NCI-H2171 (cell line): ENCODE results near the gene INPP4A.

ENCODE experiments used
- DNase-seq: peaks from one replicate; lab custom pipeline; 2025; lab: John Stamatoyannopoulos, UW

Gene INPP4A

DNA sequence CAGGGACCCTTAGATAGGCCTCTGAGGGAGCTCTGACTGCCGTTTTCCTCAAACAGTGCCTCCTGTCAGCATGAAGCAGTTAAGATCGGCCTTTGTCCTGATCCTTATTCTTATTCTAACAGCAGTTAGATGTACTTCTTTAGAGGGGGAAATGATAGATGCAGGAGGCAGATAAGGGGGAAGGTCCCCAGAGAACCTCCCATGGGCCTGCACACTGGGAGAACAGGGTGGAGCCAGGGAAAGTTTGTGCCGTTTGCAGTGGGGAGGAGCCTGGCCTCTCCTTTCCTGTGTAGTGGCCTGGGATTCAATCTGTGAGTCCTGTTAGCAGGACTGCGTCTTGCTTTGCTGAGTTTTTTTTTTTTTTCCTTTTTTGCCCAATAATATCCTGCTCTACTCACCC lies 7.9 kb upstream of the INPP4A start:
- DNase-seq: no peak

DNA sequence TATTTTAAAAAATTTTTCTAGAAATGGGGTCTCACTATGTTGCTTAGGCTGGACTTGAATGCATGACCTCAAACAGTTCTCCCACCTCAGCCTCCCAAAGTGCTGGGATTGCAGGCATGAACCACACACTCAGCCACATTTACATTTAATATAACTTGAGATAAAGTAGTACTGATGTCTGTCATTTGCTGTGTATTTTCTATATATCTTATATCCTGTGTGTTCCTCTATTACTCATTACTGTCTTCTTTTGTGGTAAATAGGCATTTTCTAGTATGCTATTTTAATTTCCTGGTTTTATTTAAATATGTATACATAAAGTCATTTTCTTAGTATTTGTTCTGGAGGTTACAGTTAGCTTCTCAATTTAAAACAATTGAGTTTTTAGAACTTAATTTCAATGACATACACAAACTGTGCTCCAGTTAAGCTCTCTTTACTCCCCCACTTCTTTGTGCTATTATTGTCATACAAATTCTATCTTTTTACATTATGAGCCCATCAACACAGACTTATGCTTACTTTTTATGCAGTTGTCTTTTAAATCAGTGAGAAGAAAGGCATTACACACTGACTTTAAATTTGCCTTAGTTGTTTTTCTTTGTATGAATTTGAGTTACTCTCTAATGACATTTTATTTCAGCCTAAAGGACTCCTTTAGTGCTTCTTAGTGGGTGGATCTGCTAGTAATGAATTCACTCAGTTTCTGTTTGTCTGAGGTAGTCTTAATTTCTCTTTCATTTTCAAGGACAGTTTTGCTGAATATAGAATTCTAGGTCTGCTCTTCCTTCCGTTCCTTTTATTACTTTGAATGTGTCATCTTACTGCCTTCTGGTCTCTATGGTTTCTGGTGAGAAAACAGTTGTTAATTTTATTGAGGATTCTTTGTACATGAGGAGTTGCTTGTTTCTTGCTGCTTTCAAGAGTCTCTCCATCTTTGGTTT lies 6.2 kb upstream of the INPP4A start:
- DNase-seq: no peak

DNA sequence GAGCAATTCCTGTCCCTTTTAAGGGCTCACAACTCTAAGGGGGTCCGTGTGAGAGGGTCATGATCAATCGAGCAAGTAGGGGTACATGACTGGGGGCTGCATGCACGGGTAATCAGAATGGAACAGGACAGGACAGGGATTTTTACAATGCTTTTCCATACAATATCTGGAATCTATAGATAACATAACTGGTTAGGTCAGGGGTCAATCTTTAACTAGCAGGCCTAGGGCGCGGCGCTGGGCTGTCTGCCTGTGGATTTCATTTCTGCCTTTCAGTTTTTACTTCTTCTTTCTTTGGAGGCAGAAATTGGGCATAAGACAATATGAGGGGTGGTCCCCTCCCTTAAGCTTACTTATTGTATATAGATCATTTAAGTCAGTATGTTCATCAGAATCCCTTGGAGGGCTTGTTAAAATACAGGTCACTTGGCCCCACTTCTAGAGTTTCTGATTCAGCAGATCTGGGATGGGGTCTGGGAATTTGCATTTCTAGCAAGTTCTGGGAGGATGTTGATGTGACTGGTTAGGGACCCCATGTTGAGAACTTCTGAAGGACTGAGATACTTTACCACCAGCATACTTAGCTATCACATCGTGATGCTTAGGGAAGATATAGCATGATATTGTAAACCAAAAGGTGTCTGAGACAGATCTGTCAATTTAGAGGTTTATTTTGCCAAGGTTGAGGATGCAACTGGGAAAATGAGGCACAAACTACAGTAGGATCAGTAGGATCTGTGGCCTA lies 2.8 kb upstream of the INPP4A start:
- DNase-seq: no peak

DNA sequence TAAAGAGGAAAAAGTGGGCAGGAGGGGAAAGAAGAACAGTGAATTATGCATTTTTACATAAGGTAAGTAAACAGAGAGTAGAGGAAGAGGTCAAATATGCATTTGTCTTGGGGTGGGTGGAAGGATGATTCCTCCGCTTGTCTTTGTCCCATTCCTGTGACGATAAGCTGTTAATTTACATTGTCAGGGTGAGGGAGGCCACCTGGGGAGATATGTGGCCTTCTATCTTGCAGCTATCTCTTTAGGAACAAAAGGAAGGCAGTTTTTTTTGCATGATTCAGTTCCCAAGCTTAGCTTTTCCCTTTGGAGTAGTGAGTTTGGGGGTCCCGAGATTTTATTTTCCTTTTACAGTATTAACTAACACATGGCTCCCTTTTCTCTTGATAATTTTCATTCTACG lies 2.2 kb upstream of the INPP4A start:
- no peak for DNase-seq

DNA sequence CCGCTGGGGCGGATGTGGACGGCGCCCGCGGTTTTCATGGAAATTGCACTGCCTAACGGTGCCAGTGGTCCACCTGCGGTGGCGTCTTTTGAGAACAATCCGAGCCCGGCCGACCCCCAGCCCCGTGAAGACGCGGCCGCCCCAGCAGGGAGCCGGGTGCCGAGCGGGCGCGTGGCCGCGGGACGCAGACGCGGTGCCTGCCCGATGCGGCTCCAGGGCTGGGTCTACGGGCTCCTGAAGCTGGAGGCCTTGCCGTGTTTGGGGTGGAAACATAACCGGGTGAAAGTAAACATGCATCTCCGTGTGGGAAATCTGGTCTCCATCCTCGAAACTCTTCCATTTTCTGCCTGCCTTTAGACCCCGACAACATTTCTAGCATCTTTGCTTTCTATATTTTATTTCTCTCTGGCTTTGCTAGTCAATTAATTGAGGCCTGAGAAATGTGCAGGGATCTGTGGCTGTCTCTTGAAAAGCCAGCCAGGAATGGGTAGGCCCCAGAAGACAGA lies 572 bp downstream of the INPP4A start:
- DNase-seq: no peak

DNA sequence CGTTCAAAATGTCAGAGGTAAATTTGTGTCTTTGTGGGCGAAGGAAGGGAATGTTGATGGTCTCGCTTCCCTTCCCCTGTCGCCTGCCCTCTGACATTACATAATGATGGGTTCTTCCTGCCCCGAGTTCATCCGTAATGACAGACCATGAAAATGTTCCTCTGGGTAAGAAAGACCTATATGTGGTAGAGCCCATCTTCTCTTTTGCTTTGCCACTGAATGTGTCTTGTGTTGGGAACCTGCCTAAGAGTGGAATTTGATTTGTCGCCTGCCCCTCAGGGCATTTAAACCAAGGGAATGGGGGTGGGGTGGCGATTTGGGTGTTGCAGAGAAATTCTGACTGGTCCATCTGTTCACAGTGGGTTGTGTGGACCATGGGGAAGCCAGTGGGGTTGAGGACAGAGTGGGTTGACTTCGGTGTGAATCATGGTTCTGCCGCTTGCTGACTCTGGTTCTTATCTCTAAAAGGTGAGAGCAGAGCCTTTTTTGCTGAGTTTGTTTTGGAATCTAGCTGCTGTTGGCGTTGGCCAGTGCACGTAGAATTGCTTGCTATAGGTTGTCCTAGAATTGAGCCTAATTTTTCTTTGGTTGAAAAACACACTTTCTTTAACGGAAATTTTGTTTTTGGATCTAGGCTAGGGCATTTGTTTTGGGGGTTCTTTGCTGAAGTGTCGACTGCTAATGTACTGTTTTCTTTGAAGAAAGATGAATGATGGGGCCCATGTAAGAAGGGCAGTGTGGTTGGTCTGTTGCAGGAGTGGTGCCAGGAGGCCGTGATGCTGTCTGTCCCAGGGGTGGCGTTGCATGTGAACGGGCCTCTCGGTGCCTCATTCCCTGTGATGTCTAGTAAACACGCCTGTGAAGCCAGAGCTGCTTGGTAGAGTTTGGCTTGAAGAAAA lies 1.3 kb downstream of the INPP4A start:
- no peak for DNase-seq

DNA sequence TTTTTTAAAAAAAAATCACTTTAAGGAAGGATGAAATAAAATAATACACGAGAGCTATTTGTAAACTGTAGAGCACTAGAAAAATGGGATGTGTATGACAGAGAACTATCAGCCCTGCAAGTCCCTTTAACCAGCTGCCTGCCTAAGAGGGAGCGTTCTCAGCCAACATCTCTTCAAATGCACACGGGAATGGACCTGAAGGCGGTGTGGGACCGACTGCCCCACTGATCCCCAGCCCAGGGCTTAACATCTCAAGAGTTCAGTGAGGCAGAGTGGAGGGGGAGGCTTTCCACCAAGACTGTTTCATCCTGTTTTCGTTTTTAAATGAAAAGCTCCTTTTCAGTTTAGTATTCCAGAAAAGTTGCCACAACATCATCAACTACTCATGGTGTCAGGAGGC lies 2.2 kb downstream of the INPP4A start:
- DNase-seq: no peak

DNA sequence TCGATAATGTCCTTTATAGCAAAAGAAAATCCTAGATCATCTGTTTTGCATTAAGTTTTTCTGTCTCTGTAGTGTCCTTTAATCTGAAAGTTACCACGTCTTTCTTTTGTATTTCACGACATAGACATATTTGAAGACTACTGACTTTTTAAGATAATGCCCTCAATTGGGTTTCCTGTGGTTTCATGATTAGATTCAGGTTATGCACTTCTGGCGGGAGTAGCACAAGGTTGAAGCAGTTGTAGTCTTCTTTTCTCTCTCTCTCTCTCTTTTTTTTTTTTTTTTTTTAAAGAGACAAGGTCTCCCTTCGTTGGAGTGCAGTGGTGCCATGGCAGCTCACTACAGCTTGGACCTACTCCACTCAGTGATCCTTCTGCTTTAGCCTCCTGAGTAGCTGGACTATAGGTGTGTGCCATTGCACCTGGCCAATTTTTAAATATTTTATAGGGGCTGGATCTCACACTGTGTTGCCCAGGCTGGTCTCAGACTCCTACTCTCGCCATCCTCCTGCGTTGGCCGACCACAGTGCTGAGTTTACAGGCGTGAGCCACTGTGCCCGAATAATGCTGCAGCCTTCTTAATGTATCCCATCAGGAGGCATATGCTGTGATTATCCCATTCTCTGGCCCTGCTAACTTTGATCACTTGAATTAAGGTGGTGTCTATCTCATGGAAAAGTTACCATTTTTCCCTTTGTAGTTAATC lies 3.9 kb downstream of the INPP4A start:
- no peak for DNase-seq

DNA sequence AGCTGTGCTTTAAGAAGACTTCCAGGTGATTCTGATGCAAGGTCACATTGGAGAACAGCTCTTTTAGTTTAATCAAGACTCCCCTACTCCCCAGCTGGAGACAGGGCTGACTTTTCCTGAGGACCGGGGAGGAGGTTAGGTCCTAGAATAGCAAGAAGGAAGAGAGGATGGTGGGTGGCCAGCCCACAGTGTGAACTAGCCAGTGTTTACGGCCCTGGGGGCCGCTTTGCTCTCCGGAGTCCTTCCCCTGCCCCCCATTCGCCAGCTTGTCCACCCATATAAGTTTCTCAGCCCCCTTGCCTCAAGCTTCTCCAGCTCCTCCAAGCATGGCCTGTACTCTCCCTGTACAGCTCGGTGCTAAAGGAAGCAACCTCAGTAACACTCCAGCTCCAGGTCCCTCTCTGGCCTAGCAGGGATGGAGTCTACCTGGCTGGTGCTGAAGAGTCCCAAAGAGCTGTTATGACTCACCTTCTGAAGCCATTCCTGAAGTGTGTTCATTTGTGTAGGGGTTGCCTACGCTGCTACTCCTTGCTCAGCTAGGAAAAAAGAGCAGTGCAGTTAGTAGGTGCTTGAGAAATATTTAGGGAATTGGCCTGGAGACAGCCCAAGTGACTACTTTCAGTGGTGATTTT lies 7.9 kb downstream of the INPP4A start:
- DNase-seq: no peak

DNA sequence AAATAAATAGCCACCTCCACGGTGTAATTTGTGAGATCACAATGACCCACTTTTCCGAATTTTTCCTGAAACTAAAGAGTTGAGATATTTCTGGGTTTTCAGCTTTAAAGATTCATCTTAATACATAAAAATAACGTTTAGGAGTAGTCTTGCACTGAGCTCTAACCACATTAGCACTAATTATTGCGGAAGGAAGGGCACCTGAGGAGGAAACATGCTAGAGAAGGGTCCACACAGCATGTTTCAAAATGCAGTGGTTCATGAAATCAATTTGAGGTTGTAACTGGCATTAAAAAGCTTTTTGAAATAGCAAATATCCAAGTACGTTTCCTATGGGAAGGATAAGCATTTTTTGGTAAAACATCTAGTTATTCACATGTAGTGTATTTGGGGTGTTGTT lies 8.4 kb downstream of the INPP4A start:
- DNase-seq: no peak

DNA sequence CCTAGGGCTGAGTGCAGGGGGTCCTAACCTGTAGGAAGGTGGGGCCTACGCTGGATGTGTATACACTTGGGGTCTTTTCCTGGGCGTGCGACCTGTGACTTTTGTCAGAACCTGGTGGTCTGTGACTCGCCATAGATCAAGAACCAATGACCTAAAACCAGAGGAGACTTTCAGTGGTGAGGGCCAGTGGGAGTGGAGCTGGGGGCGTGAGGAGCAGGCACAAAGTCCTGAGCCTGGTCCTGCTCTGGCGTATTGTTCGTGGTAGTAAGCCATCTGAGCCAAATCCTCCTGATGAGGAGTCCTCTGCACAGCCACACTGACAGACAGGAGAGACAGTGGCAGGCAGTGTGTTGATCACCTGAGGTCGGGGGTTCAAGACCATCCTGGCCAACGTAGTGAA lies 8.9 kb downstream of the INPP4A start:
- DNase-seq: no peak

DNA sequence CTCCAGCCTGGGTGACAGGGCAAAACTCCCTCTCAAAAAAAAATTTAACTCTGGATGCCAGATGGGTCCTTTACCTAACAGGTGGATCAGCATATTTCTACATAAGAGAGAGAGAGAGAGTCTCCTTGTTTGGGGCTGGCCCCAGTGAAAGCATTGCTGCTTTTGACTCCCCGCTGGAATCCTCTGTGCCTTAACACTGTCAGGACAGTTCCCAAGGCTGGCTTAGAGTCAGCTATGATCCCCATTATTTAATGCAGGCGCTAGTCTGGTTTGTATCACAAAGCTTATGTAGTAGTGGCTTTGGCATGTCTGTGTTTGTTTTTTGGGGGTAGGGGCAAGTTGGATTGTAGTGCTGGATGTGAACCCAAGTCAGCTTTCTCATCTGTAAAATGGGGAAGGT lies 9.4 kb downstream of the INPP4A start:
- DNase-seq: no peak

DNA sequence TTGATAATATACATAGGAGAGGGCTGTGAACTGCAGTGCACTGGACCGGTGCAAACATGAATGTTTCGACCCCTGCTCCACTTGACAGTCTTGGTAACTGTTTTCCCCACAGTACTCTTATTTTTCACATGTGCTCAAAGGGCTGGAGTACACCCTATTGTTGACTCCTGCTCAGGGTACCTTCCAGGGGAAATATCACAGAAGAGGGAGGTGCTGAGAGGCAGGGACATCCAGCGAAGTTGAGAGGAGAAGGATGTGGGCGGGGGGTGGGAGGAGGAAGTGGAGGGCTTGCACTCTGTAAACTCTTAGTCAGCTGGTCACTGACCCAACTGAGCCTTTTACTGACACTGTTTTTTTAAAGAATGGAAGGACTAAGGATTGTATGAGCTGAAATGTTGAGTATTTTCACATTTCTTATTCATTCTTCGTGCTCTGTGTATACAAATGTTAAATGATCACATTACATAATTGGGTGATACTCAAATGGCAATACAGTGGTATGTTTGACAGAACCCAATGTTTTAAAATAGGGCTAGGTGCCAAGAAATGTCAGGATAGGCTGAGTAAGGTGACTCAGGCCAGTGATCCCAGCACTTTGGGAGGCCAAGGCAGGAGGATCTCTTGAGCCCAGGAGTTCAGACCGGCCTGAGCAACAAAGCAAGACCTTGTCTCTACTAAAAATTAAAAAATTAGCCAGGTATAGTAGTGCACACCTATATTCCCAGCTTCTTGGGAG lies 10.0 kb downstream of the INPP4A start:
- no peak for DNase-seq

DNA sequence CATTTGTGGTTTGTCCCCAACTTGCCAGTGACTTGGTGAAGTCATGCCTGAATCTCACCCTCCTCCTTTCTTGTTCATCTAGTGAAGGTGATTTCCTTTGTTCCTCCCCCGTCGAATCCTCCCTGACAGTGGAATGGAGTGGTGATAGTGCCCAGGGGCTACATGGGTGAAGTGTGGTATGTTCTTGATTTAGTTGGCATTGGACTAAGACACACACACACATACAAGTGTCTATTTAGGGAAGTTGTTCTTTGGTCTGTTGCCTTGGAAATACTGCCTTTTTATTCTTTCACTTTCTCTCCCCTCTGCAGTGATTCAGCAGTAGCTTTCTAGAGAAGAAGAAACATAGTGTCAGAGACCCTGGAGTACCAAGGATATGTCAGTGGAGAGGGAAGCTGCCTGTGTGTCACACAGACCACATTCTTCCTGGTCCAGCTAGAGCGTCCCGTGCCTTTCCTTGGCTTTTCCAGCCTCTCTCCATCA lies 10.9 kb downstream of the INPP4A start:
- DNase-seq: no peak

DNA sequence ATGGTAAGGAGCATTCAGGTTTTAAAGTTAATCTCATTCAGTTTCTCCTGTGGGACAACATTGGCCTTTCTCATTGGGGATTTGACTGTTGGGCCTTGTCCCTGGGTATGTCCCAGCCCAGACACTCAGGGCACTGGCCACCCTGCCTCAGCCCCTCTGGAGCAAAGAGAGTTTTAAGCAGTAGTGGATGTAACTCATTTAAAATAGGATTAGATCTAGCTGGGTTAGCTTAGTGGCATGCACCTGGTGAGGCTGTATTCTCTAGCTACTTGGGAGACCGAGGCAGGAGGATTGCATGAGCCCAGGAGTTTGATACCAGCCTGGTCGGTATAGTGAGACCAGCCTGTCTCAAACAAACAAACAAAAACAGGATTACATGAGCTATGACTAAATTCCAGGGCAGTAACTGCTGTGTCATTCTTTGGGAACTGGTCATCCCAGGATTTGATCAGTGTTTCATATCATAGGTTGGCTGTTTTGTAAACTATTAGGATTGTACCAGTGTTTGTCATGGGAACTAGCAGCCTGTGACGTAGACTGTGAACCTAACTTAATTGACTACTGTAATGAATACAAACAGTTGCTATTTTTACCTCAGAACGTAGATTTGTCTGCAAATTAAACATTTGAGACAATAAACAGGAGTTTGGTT lies 12.5 kb downstream of the INPP4A start:
- DNase-seq: no peak

DNA sequence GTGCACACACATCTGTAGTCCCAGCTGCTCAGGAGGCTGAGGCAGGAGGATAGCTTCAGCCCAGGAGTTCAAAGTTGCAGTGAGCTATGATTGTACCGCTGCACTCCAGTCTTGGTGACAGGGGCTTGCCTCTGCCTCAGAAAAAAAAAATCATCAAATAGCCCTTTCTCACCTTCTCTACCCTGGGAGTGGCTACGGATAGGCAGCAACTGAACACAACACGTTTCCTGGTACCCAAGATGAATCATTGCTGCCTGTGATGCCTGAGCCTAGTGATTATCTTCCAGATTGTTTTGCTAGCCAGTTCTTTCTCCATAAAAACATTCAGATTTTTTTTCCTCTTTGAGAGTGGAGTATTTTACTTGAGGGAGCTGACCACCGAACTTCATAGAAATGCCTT lies 13.5 kb downstream of the INPP4A start:
- DNase-seq: no peak

DNA sequence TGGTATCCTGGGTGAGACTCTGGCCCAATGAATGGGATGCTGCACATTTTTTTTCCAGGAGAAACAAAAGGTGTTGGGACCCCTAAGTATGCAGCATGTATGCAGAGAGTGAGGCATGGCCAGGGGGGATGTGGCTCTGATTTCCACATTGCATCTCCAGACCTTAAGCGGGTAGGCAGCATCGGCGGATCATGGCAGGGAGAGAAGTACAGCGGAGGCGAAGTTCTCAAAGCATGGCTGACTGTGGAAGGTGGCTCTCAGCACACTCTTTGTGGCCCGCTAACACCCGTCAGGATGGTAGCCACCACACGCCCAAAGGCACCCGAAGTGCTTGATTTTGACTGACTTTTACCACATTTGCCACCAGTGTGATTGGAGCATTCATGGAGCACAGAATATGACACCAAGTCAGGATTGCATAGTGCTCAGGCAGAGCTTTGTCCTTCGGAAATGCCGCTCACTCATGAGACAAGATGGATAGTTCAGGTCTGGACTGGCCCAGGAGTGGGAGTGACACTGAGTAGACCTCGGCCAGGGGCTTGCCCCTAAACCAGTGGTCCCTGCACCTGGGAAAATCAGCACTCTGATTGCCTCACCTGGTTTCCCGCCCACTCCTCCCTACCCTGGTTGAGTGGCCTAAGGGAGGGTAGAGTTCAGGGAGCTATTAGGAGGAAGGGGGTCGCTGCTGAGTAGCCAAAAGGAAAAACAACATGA lies 14.2 kb downstream of the INPP4A start:
- no peak for DNase-seq

DNA sequence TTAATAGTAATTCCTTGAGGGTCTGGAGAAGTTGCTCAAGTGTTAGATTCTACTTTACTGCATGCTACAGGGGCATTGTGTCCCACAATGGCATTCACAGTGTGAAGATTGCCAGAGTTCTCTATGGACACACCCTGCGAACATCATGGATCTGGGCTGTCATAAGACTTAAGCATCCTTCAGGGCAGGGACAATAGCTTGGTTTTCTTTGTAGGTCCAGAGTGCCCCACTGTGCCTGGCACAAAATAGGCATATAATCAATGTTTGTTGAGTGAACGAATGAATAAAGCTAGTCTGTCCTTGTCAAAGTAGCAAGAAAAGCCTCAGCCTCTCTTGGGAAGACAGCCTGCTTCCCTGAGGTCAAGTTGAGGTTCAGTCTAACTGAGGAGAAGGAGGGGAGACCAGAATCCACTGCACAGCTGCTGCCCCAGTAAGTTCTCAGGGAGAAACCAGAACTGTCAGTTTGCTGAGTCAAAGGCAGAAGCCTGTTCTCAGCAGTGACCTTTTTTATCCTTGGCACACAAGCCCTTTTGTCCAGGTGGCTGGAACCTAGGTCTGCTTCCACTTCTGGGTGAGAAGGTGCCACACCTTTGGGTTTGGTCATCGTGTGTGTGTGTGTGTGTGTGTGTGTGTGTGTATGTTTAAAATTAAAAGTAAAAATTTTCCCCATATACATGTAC lies 15.0 kb downstream of the INPP4A start:
- DNase-seq: no peak
